ENCODE data around the gene S100A14.
"Not testable (repeated sequence)": the region's sequence is repeated elsewhere in the genome, so short reads cannot be mapped to it uniquely, and the experiment has no call there.

The S100A14 gene

DNA sequence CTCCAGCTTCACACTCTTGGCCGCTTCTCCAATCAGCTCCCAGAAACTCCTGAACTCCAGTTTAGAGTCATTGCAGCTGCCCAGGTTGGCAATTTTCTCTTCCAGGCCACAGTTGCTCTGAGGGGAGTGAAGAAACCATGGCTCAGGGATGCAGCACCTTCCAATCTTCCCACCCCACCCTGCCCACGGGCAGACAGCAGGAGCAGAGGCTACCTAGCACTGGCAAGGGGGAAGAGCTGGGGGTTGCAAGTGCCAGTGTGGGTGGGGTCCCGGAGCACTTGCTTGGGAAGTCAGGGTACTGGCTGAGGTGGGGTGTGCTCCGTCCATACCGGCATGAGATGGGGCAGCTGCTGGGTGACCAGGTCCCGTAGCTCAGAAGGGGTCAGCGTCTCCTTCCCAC is 1.2 kb downstream of the S100A14 start:
- no peak for DNase-seq (ENCODE audit: low read depth)

DNA sequence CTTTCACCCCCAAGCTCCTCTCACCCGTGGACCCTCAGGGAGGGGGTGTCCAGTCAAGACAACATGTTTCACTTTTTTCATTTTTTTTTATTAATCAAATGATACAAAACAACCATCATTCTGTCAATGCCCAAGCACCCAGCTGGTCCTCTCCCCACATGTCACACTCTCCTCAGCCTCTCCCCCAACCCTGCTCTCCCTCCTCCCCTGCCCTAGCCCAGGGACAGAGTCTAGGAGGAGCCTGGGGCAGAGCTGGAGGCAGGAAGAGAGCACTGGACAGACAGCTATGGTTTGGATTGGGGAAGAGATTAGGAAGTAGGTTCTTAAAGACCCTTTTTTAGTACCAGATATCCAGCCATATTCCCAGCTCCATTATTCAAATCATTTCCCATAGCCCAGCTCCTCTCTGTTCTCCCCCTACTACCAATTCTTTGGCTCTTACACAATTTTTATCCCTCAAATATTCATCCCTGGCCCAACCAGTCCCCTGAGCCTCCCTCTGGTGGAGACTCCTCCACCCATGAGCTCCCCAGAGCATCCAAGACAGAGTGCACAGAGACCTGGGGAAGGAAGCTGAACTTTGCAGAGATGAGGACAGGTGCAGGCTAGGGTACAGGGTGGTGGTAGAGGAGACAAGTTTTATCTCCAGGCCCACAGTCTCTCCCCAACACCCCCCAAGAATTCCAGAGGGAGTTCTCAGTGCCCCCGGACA is 1.8 kb downstream of the S100A14 start:
- DNase-seq (ENCODE audit: low read depth) = no peak

DNA sequence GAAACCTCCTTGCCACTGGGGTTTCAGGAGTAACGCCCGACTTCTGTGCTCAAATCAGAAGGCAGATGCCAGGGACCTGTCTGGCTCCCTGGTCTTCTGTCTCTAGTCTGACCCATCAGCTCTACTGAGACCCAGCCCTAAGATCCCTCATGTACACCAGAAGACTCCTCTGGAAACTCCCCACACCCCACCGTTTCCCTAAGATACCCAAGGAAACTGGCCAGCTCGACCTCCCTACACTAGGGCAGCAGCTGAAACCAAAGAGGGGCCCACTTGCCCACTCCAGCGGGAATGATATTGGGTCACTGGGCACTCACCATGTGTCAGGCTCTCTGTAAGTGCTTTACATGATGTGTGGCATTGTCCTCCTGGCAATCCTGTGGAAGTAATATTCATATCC is 2.7 kb downstream of the S100A14 start:
- no peak for DNase-seq (ENCODE audit: low read depth)

DNA sequence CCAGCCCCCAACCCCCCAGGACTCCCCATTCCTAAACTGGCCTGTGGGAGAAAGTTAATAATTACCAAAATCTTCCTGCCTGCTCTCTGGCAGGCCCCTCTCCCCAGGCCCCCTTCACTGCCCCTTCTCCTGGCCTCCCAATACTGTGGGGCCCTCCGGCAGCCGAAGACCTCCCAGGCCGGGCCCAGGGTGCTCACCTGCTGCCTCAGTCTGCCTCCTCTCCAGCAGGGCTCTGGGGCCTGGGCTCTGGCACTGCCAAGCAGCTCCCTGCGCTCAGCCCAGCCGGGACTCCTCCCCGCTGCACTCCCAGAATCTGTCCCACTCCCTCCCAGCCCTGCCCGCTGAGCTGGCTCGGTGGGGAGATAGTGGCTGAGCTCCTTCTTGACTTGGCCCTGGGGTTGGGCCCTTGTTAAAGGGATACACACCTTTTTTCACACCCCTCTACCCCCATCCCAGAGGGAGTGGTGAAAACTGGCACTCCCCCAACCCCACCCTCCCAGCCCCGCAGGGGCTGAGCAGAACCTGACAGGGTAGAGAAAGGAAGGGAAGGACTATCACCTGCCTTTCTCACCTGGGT is 3.3 kb downstream of the S100A14 start, which contains the start of gene S100A16:
S100A16 (minus strand) TSS at position 383 of the 577 bp plus-strand sequence. CDS start 4,986 bp downstream, outside the sequence.
- peak; percentile 62 for DNase-seq (ENCODE audit: low read depth)

DNA sequence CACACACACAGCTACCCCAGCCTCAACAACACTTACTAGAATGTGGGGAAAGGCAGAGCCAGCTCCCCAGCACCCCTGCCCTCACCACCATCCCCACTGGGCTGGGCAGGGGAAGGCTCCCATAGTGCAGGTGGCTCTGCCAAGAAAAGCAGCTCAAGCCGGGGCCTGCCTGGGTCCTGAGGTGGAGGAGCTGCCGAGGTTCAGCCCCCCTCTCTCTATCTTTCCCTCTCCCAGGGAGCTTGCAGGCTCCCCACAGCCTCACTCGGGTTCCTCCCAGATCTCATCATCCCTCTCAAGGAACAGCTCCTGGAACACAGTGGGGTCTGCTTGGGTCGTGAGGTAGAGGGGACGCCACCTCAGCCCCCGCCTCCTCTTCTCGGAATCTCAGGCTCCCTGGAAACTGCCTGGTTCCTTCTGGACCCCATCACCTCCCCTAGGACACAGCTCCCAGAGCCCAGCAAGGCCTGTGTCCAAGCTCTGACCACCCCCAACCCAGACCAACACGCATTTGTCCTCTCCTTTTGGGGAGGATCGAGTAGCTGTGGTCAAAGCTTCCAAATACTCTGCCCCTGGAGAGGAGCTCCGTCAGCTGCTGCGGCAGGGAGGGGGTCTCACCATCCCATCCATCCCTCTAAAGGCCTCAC is 3.9 kb downstream of the S100A14 start:
- DNase-seq (ENCODE audit: low read depth) = no peak

DNA sequence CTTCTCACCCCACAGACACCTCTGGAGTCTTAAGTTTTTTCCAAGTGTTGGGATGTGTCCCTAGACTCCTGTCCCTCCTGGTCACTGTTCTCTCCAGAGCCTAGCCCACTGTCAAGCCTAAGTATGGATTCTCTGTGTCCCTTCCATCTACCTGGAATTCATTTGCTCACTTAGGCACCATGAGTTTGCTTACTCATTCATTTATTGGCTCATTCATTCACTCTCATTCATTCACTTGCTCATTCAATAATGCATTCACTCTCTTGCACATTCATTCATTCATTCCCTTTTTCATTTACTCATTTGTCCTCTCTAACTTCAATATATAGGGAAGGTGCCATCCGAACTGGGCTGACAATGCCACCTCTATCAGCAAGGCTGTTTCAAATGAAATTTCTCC is 4.8 kb downstream of the S100A14 start:
- DNase-seq (ENCODE audit: low read depth) = no peak

DNA sequence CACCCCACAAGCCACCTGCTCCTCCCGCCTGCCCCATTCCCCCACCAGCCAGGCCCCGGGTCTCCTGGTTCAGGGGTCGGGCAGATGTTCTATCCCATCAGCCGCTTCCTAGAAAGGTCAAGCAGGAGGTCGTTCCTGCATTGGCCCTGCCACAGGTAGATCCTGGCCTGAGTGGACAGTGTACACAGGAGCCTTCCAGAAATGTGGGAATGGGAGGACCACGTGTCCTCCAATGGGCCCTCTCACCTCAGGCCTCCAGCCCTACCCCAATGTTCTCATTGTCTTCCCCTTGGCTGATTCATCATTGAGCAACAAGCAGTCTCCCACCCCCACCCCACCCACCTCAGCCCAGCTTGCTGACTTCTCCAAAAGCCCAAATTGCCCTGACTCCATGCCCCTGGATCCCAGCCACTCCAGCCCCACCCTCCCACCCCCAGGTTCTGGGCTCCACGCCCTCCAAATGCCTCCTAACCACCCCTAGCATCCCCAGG is 5.3 kb downstream of the S100A14 start:
- DNase-seq (ENCODE audit: low read depth) = no peak

DNA sequence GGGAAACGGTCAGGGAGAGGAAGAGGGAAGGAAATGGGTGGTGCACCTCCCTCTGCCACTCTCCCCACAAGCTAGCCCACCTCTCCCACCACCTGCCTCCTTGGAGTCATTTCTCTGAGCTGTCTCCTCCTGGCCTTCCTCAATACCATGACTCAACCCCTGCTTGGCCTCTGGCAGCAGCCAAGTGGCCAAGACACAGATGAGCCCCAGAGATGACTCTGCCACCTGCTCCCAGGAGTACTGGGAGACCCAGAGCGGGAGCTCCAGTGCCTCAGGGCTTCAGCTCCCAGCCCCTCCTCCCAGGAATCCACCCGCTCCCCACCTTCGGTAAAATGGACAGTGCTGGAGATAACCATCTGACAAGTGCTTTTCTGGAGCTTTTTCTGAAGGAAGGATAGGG is 5.8 kb downstream of the S100A14 start:
- DNase-seq (ENCODE audit: low read depth) = no peak

DNA sequence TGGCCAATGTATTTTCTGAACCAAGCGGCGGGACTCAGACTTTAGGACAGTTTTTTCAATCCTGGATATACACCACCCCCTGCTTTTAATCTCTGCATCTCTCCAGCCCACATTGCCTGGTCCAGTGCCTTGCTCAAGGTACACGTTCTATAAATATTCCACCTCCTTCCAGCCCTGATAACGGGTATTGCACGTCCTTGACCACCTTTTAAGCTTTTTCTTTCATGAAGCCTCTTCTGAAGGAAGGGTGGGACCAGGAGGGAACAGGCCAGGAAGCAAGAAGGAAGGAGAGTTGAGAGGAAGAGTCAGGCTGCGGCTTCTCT is 6.6 kb downstream of the S100A14 start:
- no peak for DNase-seq (ENCODE audit: low read depth)

DNA sequence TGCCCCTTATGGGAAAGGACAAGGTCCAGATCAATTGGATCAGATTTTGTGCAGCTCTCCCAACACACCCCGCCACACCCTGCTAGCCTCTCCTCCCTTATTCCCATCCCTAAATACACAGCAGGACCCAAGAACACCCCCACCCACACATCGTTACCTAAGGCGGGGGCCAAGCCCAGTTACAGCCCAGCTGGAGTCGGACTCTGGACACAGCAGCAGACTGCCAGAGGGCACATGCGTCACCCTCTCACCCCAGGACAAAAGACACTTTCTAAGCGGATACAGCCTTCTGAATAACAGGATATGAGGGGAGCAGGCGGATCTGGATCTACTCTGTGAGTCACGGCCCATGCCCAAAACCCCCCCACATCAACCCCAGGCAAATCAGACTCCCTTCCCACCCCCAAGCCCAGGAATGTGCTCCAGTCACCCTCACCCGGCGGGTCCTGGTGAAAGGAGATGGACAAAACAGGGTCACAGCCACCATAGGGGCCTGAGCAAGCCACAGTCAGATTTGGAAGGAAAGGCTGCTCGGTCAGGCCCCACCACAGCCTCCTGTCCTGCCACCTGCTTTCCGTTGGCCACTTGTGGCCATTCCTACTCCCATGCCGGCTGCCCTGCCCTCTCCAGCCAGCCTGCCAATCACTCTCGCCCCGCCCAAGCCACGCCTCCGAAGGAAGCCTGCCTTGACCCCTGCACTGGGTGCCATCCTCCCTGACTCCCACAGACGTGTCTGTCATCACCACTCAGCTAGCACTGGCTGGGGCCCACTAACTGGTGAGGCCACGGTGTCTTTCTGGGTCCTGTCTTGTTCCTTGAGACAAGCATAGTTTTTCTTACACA is 7.2 kb downstream of the S100A14 start:
- DNase-seq (ENCODE audit: low read depth) = peak; percentile 86

DNA sequence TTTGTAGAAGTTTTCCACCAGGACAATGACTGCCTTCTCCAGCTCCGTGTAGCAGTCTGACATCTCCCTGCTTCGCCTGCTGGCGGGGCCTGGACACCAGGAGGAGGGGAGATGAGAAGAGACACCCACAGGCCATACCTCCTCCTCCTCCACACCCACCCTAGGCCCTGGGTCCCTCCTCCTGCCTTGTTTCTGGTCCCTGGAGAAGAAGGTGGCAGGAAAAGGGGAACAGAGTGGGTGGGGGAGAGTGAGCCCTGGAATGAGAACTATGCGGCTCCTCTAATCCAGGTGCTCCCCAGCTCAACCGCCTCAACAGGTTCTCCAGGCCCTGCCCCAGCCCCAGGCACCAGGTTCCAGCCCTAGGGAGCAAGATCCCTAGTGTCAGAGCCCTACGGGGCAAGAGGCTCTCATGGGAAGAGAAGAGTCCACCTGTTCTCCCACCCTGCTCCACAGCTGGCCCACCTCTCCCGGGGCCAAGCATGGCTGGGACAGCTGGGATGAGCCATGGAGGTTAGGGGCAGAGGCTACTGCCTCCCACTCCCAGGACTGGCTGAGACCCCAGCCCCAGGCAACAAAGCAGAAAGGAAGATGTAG is 7.9 kb downstream of the S100A14 start:
- DNase-seq (ENCODE audit: low read depth) = no peak

DNA sequence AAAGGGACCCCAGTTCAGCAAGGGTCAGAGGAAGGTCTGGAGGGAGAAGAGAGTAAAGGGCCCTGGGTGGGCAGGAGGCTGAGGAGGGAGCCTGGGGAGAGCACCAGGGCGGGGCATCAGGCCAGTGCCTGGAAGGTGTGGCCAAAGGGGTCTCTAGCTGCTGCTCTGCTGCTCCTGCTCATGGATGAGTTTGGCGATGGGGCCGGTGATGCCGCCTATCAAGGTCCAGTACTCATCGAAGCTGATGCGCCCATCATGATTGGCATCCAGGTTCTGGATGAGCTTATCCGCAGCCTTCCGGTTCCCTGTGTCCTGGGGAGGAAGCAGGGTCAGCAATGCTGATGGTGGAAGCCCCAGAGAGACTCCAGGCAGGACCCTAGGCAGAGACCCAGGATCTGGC is 8.7 kb downstream of the S100A14 start:
- no peak for DNase-seq (ENCODE audit: low read depth)

DNA sequence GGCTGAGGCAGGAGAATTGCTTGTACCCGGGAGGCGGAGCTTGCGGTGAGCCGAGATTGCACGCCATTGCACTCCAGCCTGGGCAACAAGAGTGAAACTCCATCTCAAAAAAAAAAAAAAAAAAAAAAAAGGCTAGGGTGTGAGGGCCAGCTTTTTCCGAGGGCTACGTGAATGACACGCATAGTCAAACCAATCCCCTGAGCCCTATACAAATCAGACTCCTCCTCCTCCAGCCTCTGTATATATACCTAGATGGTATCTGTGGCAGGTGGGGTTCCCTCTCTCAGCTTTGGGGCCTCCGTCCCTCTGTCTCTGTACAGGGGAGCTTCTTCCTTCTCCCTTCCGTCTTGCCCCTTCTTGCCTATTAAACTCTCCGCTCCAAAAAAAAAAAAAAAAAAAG is 9.9 kb downstream of the S100A14 start:
- no peak for DNase-seq (ENCODE audit: low read depth)

DNA sequence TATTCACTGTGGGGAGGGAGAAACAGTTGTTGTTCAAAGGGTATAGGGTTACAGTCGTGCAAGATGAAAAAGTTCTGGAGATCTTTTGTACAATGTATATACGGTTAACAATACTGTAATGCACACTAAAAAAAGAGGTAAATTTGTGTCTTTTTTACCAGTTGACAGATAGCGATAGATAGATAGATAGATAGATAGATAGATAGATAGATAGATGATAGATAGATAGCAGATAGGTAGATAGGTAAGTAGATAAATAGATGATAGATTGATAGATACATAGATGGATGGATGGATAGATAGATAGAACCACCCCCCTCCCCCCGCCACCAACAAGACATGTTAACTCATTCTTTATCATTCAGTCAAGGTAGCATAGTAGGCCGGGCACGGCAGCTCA is 13.4 kb downstream of the S100A14 start:
- no peak for DNase-seq (ENCODE audit: low read depth)

DNA sequence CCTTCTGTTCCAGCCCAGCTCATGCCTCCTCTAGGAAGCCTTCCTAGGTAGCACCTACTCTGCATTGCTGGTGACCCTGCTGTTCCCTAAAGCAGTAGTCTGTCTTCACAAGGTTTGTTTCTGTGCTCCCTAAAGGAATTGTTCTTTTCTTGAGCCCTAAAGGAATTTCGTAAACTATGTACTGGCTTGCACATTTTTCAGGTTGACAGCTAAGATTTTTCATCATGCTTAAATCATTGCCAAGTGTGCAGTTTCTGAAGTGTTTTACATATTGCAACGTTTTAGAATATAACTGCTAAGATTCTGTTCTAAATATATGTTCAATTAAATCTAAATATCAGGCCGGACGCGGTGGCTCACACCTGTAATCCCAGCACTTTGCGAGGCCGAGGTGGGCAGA is 16.3 kb downstream of the S100A14 start:
- DNase-seq (ENCODE audit: low read depth) = no peak

DNA sequence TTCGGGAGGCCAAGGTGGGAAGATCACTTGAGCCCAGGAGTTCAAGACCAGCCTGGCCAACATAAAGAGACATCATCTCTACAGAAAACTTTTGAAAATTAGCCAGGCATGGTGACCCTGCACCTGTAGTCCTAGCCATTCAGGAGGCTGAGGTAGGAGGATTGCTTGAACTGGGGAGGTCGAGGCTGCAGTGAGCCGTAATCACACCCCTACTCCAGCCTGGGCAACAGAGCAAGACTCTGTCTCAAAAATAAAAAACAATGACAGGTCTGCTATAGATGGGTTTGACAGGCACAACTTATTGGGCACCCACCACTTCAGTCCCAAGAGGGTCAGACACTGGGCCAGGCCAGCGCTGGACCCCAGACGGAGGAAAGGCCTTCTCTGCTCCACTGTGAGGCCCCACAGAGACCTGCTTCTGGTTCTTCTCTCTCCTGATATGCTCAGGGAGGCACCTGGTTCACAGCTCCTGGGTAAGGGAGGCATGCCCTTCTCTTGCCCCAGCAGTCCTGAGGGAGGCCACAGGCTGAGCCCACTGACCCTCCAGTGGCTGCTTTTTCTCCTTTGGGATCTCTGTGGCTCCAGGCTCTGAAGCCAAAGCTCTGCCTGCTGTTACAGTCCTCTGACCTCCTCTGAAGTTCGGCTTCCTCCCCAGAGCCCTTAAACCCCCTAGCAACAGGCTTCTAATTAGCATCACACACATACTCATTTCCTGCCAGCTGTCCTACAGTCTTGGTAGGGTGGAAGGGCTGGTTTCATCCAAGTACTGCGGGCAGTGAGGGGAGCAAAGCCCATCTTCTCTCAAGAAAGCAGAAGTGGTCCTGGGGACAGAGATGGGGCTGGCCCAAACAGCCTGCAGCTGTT is 17.6 kb downstream of the S100A14 start:
- DNase-seq (ENCODE audit: low read depth) = peak; percentile 49

DNA sequence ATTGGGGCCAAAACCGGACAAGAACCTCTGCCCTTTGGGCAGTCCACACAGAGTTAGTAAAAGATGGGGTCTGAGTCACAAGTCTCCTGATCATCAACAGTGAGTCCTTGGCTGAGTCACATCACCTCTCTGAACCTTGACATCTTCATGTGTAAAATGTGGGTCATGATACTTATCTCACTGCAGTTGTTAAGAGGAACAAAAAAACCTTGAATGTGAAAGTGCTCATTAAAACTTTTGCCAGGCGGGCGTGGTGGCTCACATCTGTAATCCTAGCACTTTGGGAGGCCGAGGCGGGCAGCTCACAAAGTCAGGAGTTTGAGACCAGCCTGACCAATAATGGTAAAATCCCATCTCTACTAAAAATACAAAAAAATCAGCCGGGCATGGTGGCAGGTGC is 18.9 kb downstream of the S100A14 start:
- DNase-seq (ENCODE audit: low read depth) = no peak

DNA sequence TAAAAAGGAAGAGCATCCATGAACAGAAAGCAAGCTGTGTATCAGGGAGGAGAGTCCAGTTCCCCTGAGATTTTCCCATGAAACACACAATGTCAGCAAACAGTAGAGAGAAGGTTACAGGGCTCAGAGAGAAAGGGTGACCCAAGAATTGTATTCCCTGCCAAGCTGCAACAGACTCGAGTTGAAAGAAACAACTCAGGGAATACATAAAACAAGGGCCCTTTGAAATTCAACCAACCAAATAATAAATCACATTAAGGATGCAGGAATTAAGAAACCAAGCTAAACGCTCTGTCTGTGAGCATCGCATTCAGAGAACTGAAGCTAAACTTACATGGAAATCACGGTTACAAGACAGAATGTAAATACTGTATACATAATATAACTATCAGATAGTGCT is 23.4 kb downstream of the S100A14 start:
- DNase-seq (ENCODE audit: low read depth) = no peak

DNA sequence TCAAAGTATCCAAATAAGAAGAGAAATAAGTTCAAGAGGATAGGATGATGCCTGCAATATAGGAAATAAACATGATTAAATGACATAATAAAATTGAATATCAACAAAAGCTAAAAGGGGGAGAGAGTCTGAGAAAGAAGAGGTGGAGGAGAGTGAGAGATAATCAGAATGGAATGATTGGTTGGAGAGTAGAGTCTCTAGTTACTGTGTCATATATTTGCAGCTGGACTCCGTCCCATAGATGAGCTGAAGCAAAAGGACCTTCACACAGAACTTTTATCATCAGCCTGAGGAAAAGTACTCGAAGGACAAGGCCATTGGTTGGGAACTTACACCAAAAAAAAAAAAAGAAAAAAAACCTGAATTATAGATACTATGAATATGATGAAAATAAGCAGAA is 27.6 kb downstream of the S100A14 start:
- no peak for DNase-seq (ENCODE audit: low read depth)

DNA sequence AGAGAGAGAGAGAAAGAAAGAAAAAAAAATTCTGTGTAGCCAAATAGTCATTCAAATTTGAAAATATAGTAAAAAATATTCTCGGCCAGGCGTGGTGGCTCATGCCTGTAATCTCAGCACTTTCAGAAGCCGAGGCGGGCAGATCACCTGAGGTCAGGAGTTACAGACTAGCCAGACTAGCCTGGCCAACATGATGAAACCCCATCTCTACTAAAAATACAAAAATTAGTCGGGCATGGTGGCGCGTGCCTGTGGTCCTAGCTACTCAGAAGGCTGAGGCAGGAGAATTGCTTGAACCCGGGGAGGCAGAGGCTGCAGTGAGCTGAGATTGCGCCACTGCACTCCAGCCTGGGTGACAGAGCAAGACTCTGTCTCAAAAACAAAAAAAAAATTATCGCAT is 28.1 kb downstream of the S100A14 start:
- DNase-seq (ENCODE audit: low read depth) = not testable (repeated sequence)

DNA sequence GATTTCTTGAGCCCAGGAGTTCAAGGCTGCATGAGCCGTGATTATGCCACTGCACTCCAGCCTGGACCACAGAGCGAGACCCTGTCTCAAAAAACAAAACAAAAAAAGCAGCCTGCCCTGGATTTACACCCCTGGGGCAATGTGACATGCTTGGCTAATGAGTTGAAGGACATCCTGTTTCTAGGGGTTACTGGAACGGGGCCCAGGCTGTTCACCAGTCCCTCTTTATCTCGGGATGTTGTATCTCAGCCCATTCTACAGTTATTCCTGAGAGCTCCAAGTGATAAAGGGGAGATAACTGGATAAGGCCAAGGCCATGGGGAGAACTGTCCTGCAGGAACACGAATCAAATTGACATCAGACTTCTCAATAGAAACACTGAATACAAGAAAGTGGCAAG is 28.8 kb downstream of the S100A14 start:
- DNase-seq (ENCODE audit: low read depth) = no peak
